GM23248 (cell line): Measurements from ENCODE around the gene TLX1.

Experiments
- EZH2 ChIP-seq: fragments of 200-600 bp; sonication (generic); IDR thresholded peaks from 2 replicates; pipeline ENCODE4 v1.6.1; 2018; ENCODE audit warnings: antibody characterized with exemption, mild to moderate bottlenecking; ENCODE audit not compliant: insufficient read depth, poor library complexity, severe bottlenecking
- EZH2phosphoT487 ChIP-seq: fragments of 200-600 bp; sonication (generic); IDR thresholded peaks from 2 replicates; pipeline ENCODE4 v1.6.1; 2018; ENCODE audit warnings: antibody characterized with exemption, moderate library complexity, mild to moderate bottlenecking, low read depth; ENCODE audit not compliant: insufficient read depth

- peak; percentile 88 for TF ChIP-seq EZH2
- TF ChIP-seq EZH2phosphoT487, result no peak; the same call in 1 of the 2 replicates
These were observed 999 bp downstream of the TLX1 start for GRCh38 chr10:101131962-101132635.
